Duodenal mucosa (tissue), 2 donors: ENCODE results near the gene STRIP2.
"Not testable (repeated sequence)": the region's sequence is repeated elsewhere in the genome, so short reads cannot be mapped to it uniquely, and the experiment has no call there.

Experiments
- H3K27ac ChIP-seq: one replicate; pipeline ENCODE4 v1.7.0; 2013; ENCODE audit warnings: low read depth, low read length
- H3K27me3 ChIP-seq, 2 donors: one replicate each; pipeline ENCODE4 v1.7.0; 2013; ENCODE audit warnings: low read length in 2 of 2, control low read depth in 1 of 2; ENCODE audit not compliant: insufficient read depth in 2 of 2, control insufficient read depth in 1 of 2
- H3K36me3 ChIP-seq, 2 donors: one replicate each; pipeline ENCODE4 v1.7.0; 2013; ENCODE audit warnings: low read length in 2 of 2, control low read depth in 1 of 2; ENCODE audit not compliant: insufficient read depth in 2 of 2, control insufficient read depth in 1 of 2
- H3K4me1 ChIP-seq, 2 donors: one replicate each; pipeline ENCODE4 v1.7.0; 2013; ENCODE audit warnings: low read length in 2 of 2, control low read depth in 1 of 2; ENCODE audit not compliant: insufficient read depth in 2 of 2, control insufficient read depth in 1 of 2
- H3K4me3 ChIP-seq, 2 donors: one replicate each; pipeline ENCODE4 v1.7.0; 2013; ENCODE audit warnings: low read length in 2 of 2, low read depth in 1 of 2
- H3K9ac ChIP-seq, 2 donors: one replicate each; pipeline ENCODE4 v1.7.0; 2013; ENCODE audit warnings: low read length in 2 of 2, low read depth in 1 of 2
- H3K9me3 ChIP-seq, 2 donors: one replicate each; pipeline ENCODE4 v1.7.0; 2013; ENCODE audit warnings: low read length in 2 of 2, control low read depth in 1 of 2; ENCODE audit not compliant: control insufficient read depth in 1 of 2

STRIP2 gene

GRCh38 chr7:129393255-129393654, 41.0 kb upstream of the STRIP2 start:
- Histone ChIP-seq H3K27me3 (no peaks in the 10 kb centered on the region), H3K27ac (no peak overlapping the region), H3K4me1 (no peaks in the 10 kb centered on the region), H3K9me3 (no peaks in the 10 kb centered on the region), H3K4me3 (no peak overlapping the region), H3K9ac (no peak overlapping the region), H3K36me3 (peaks cover 8 to 56% of the 10 kb centered on the region in 2 donors)

GRCh38 chr7:129394101-129394500, 40.1 kb upstream of the STRIP2 start:
- Histone ChIP-seq H3K4me1 (no peaks in the 10 kb centered on the region), H3K27ac (no peak overlapping the region), H3K9me3 (no peaks in the 10 kb centered on the region), H3K27me3 (no peaks in the 10 kb centered on the region), H3K36me3 (peaks cover 8 to 52% of the 10 kb centered on the region in 2 donors), H3K9ac (no peak overlapping the region), H3K4me3 (no peak overlapping the region)

- Histone ChIP-seq H3K36me3 (peaks cover 12 to 44% of the 10 kb centered on the region in 2 donors), H3K27me3 (no peaks in the 10 kb centered on the region), H3K4me3 (no peak overlapping the region), H3K4me1 (no peaks in the 10 kb centered on the region), H3K9ac (no peak overlapping the region), H3K27ac (no peak overlapping the region), H3K9me3 (no peaks in the 10 kb centered on the region)
These were observed 39.0 kb upstream of the STRIP2 start for GRCh38 chr7:129394982-129395914.

GRCh38 chr7:129401228-129401966, 32.8 kb upstream of the STRIP2 start:
- H3K4me1 ChIP-seq = no peaks in the 10 kb centered on the region
- H3K9me3 ChIP-seq = no peaks in the 10 kb centered on the region
- peaks cover 27 to 52% of the 10 kb centered on the region in 2 donors for H3K36me3 ChIP-seq
- H3K4me3 ChIP-seq = no peak overlapping the region
- H3K27ac ChIP-seq = no peak overlapping the region
- no peak overlapping the region for H3K9ac ChIP-seq
- no peaks in the 10 kb centered on the region for H3K27me3 ChIP-seq

- H3K9me3 ChIP-seq = no peaks in the 10 kb centered on the region
- peaks cover 29 to 51% of the 10 kb centered on the region in 2 donors for H3K36me3 ChIP-seq
- H3K27ac ChIP-seq = no peak overlapping the region
- H3K4me1 ChIP-seq = no peaks in the 10 kb centered on the region
- H3K4me3 ChIP-seq = no peak overlapping the region
- no peak overlapping the region for H3K9ac ChIP-seq
- no peaks in the 10 kb centered on the region for H3K27me3 ChIP-seq
These were observed 32.0 kb upstream of the STRIP2 start for GRCh38 chr7:129401967-129402860.

- H3K4me1 ChIP-seq = no peaks in the 10 kb centered on the region
These were observed 28.7 kb upstream of the STRIP2 start for GRCh38 chr7:129405527-129405926.

GRCh38 chr7:129410238-129410637, 24.0 kb upstream of the STRIP2 start:
- H3K4me3 ChIP-seq, H3K27me3 ChIP-seq, H3K4me1 ChIP-seq, H3K9me3 ChIP-seq, H3K9ac ChIP-seq, H3K27ac ChIP-seq: not testable (repeated sequence)
- peaks cover 15 to 51% of the 10 kb centered on the region in 2 donors for H3K36me3 ChIP-seq

More at GRCh38 chr7:129405527-129405926, 28.7 kb upstream of the STRIP2 start:
- no peaks in the 10 kb centered on the region for H3K27me3 ChIP-seq
- H3K4me3 ChIP-seq = no peak overlapping the region
- H3K9me3 ChIP-seq = no peaks in the 10 kb centered on the region
- H3K27ac ChIP-seq = no peak overlapping the region
- H3K36me3 ChIP-seq = peaks cover 20 to 49% of the 10 kb centered on the region in 2 donors
- H3K9ac ChIP-seq = no peak overlapping the region

- no peaks in the 10 kb centered on the region for H3K9me3 ChIP-seq
- no peaks in the 10 kb centered on the region for H3K27me3 ChIP-seq
- H3K36me3 ChIP-seq = peaks cover 8 to 52% of the 10 kb centered on the region in 2 donors
- H3K4me1 ChIP-seq = no peaks in the 10 kb centered on the region
- no peak overlapping the region for H3K4me3 ChIP-seq
- H3K27ac ChIP-seq = no peak overlapping the region
- H3K9ac ChIP-seq = no peak overlapping the region
These were observed 21.7 kb upstream of the STRIP2 start for GRCh38 chr7:129412501-129412900.

GRCh38 chr7:129417073-129417472, 17.2 kb upstream of the STRIP2 start:
- Histone ChIP-seq H3K4me1 (no peaks in the 10 kb centered on the region), H3K36me3 (peaks cover 11 to 45% of the 10 kb centered on the region in 2 donors), H3K9ac (no peak overlapping the region), H3K9me3 (no peaks in the 10 kb centered on the region), H3K27me3 (no peaks in the 10 kb centered on the region), H3K4me3 (no peak overlapping the region), H3K27ac (no peak overlapping the region)
